Ammon's horn (tissue), 1 donor: ENCODE results near the gene RAB40B.

Source experiments
- DNase-seq: peaks from one replicate; pipeline ENCODE4 v3.0.0-alpha.2; 2016; ENCODE audit warnings: low spot score

Gene RAB40B

DNA sequence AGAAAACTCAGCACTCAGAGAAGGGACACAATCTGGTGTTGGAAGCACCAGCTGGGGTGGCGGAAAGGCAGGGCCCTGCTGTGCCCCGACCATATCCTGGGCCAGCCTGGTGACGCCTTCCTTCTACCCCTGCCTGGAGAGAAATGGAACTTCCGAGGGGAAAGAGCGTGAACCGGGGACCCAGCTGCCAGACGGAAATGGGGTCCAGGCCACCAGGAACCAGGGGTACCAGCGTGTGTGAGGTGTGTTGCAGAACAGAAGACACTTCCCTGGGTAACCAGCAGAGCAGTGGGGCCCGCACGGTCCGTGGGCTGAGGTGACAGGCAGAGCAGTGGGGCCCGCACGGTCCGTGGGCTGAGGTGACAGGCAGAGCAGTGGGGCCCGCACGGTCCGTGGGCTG lies 6.8 kb downstream of the RAB40B start:
- no peak for DNase-seq

DNA sequence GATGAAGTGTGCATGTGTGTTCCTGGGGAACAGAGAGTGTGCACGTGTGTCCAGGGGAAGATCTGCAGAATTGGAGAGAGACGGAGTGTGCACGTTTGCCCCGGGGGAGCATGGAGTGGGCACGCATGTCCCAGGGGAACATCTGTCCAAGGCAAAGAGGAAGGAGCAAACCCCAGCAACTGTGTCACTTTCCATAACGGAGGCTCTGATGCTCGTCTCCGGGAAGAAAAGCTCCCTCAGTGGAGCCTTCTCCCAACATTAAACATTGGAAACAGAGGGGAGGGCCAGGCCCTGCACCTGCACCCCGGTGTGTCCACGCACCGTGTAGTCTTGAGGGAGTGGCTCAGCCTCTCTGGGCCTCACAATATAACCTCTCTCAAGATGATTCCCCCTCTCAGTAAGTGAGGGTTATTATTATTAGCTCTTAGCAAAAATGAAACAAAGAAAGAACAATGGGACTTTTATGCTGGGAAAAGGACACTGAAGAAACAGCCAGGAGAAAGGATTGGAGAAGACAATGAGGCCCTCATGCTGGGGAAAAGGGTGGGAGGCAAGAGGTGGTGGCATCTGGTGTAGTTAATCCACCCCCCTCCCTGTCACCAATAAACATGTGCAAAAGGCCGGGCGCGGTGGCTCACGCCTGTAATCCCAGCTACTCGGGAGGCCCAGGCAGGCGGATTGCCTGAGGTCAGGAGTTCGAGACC lies 7.6 kb downstream of the RAB40B start:
- DNase-seq: peak; percentile 88

DNA sequence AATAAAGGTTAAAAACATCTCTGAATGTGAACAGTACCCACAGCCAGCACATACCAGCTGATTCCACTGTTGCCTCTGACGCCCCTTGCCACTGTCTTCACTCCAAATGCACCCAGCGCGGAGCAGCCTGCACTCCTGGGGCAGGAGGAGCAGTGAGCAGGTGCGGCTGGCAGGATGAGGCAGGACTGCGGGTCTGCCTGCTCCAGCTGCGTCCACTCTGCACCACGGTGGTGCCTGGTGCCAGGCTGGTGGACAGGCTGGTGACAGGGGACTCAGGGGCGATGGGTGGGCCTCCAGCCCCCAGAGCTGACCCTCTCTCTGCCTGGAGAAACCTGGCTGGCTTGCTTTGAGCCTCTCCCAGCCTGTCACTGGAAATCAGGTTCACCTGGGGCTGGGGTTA lies 9.4 kb downstream of the RAB40B start:
- DNase-seq: no peak

DNA sequence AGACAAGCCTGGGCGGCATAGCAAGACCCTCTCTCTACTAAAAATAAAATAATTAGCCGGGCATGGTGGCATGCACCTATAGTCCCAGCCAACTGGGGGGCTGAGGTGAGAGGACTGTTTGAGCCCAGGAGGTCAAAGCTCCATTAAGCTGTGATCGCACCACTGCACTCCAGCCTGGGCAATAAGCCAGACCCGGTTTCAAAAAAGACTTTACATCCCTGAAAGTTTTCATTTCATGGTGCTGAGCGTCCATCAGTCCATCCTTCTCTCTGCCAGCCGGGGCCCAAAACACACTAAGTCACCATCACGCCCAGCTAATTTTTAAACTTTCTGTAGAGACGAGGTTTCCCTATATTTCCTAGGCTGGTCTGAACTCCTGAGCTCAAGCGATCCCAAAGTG lies 10.6 kb downstream of the RAB40B start:
- DNase-seq: no peak

DNA sequence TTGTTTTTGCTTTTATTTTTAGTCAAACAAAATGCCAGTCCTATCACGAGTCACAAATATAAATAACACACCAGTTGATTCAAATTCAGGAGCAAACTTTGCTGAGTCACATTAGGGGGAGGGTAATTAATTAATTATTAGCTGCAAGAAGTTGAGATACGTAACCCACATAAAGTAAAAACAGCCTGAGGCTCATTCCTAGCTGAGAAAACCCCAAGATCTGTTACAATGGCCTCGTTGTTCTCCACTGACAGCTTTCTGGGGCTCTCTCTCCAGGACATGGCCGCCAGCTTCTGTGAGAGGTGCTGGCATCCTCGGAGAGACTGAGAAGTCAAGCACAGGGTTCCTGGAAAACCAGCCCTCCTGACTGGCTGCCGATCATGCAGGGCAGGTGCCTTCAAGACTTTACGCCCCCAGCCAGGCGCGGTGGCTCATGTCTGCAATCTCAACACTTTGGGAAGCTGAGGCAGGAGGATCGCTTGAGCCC lies 11.1 kb downstream of the RAB40B start:
- DNase-seq: peak; percentile 70

DNA sequence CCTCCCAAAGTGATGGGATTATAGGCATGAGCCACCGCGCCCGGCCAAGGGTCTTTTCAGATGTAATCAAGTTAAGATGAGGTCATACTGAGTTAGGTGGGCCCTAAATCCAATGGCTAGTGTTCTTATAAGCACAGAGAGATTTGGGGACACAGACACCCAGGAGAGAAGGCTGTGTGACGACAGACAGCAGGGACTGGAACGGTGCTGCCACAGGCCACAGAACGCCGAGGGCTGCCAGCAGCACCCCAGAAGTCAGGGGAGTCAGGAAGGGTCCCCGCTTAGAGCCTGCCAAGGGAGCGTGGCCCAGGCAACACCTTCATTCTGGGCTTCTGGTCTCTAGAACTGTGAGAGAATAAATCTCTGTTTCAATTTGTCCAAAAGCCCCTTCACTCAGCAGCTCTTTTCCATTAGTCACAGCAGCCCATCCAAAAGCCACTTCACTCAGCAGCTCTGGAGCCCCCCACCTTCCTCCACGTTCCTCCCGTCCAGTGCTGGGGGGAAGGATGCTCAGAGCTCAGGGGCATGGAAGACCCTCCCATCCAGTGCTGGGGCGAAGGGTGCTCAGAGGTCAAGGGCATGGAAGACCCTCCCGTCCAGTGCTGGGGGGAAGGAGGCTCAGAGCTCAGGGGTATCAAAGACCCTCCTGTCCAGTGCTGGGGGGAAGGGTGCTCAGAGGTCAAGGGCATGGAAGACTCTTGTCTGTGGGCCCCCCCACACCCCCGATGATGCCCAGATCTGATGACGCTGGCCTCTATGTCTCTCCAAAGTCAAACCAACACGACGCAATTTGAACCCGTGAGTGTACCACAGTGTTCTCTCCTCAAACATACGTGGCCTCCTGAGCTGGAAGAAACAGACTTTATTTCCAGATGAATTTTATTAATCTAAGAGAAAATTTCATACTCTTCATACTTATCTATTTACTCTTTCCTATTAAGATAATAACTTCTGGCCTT lies 11.9 kb downstream of the RAB40B start:
- no peak for DNase-seq

DNA sequence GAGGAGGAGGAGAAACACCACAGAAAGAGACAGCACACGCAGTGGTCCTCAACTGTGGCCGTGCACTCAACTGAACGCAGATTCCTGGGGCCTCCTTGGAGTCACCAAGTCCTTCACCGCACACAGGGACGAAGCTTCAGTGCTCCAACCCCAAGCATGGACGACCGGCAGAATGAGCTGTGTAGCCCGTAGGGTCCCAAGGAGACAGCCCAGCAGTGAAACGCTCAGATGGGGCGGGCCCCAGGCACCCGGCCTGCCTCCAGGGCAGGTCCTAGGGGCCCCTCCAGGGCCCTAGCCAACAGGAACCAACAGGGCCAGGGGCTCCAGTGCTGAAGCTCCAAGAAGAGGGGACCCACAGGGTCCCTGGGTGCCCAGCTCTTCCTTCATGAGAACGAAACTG lies 13.2 kb downstream of the RAB40B start:
- no peak for DNase-seq

DNA sequence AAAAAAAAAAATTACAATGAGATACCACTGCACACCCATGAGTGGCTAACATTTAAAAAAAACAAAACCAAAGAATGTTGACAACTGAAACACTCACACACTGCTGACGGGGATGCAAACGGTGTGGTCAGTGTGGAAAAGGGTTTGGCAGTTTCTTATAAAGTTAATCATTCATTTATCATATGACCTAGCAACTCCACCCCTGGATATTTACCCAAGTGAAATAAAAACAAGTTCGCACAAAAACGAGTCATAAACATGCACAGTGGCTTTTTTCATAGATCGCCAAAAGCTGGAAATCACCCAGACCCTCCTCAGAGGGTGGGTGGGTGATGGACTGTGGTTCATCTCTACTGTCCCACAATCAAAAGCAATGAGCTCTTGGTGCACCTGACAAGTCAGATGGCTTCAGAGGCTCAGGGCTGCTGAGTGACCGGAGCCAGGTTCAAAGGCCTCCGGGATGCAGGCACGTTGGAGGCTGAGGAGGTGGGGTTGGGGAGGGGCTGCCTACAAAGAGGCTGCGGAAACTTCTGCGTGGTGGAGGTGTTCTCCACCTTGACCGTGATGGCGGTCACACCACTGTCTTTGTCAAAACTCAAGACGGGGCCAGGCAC lies 14.2 kb downstream of the RAB40B start:
- DNase-seq: no peak

DNA sequence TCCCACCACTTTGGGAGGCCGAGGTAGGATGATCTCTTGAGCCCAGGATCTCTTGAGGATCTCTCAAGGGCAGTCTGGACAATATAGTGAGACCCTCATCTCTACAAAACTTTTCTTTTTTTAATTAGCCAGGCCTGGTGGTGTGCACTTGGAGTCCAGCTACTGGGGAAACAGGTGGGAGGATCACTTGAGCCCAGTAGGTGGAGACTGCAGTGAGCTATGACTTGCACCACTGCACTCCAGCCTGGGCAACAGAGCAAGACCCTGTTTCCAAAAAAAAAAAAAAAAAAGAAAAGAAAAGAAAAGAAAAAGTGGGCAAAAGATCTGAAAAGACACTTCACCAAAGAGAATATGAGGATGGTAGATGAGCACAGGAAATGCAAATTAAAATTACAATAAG lies 15.0 kb downstream of the RAB40B start:
- no peak for DNase-seq

DNA sequence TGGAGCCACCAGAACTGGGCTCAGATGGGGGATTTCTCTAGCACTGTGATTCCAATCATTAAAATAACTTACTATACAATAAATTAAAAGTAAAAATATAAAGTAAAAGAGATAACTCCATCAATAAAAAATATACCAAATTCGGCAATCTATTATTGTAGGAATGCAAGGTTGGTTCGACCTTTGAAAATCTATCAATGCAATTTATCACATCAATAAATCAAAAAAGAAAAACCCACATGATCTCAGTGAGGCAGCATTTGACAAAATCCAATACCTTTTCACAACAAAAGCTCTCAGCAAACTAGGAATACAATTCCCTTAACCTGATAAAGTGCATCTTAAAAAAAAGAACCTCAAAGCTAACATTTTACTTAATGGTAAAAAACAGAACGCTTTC lies 17.0 kb downstream of the RAB40B start:
- DNase-seq: no peak

DNA sequence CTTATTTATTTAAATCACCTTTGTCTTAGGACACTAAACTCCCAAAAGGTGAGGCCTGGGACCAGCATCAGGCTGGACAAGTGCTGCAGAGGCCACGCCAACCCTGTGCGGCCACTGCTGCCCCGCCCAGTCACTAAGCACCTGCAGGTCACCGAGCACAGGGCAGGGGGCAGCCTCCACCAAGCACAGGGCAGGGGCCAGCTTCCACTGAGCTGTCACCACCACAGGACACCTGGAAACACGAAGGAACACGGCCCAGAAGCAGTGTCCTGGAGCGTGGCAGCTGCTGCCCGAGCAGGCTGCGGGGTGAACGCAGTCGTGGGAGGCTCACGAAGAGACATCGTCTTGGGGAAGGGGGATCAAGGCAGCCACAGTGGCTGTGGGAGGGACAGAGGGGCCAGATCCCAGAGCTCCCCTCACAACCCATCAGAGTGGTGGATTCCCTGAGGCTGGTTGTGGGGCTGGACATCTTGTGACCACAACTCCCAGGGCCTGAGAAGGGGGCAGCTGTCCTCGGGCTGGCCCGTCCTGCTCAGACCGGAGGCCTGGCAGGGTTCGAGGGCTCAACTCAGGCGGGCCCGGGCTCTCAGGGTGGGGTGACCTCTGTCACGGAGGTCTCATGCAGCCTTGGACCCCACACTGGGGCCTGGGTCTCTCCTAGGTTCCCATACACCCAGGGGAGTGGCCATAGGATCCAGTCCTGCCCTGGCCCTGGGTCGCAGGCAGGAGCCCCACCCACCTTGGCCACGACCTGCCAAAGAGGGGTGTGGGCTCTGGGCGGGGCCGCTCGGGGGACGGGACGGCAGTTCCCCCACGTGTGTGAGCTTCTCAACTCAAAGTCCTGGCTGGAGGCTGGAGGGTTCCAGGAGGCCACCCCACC lies 18.7 kb downstream of the RAB40B start:
- DNase-seq: no peak

DNA sequence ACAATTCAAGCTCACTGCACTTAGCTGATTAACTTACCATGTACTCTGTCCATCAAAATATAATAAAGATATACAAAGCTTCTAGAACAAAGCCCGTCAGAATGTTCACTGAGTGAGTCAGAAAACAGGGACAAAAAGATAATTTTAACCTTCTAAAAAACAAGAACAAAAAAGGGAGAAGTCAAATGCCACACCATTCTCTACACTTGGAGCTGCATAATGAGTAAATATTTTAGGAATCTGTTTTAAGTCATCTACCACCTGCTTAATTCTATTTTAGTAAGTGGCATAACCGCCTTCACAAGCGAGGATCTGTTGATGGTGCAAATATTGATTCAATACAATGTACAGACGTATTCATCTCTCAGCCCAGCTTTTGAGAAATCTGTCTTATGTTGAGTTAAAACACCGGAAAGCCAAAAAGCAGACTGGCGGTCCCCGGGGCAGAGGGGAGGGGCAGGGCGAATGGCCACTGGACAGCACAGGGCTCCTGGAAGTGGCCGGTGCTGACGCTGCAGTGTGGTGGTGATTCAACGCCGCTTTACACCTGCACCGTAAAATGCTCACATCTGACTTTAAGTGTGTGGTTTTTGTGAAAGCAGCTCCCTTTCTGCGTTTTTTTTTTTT lies 20.1 kb downstream of the RAB40B start:
- no peak for DNase-seq

DNA sequence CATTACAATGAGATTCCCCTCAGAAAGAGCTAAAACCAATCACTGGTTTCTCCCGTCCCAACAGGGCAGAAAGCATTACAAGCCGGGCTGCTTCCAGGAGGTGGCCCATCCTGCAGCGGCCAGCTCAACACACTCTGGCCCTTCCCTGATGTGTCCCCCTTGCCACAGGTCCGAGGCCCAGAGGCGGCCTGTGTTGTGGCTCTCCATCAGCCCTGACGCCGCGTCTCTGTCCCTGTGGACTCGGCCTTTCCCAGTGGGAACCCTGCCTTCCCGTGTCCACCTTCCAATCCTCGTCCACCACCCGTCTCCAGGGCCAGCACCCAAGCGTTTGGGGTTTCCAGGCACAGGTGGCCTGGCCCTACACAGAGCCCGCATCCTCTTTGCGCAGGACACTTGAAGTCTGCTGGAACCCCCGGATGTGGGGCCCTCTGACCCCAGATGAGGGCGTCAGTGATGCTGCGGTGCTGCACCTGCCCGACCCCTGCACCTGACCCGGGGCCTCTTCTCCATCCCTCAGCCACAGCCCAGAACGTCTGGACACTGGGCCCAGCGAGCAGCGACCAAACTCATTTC lies 21.1 kb downstream of the RAB40B start:
- DNase-seq: no peak

DNA sequence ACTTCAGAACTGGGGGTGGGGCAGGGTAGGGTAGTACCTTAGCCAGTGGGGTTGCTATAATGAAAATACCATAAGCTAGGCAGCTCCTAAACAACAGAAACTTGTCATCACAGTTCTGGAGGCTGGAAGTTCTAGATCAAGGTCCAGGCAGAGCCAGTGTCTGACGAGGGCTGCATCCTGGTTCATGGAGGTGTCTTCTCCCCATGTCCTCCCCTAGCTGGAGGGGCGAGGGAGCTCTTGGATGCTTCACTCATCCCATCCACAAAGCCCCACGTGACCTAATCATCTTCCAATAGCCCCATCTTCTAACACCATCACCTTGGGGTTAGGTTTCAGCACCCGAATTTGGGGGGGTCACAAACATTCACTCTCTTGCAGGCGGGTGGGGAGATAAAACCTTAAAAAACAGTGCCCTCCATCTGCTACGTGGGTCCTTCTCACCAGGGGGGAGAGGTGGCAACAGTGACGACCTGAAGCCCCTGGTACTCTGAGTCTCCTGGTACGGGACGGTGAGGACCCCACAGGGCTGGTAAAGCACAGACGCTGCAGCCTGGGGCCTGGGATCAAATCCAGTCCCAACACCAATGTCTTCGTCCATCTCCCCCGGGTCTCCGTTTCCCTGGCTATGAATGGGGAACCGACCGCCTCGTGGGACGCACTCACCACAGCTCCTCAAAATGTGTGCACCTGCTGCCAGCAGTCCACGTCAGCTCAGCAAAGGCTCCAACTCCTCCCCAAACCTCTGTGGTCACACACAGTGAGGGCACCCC lies 22.8 kb downstream of the RAB40B start:
- no peak for DNase-seq

DNA sequence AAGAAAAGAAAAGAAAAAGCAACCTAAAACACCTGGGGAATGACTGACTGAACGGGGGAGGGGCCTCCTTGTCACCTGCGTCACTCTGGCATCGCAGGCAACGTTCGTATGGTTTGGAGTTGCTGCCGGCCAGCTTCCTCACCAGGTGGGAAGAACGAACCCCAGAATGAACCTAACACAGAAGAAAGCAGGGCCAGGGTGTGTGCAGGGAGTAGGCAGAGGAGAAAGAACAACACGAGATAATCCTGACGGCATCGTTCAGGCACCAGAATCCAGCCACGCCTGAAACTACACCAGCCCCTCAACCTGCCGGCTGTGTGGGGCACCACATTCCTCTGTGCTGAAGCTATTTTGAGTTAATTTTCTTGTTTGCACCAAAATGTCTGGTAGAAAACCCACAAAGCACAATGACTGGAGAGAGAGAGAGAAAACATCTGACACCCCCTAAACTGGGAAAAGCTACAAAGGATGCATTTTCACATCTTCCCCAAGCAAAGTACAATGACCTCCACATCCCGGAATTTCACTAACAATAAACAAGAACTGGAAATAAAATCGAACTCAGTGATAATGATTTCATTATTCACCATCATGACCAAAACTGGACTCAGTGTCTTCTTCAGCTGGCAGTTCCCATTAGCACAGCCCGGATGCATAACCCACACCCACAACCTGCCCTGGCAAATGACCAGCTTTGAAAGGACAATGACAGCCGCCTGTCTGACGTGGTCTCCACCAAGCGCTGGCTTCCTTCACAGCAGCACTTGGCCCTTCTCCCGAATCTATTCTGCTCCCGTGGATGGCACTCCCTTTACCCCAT lies 23.6 kb downstream of the RAB40B start:
- DNase-seq: peak; percentile 81

DNA sequence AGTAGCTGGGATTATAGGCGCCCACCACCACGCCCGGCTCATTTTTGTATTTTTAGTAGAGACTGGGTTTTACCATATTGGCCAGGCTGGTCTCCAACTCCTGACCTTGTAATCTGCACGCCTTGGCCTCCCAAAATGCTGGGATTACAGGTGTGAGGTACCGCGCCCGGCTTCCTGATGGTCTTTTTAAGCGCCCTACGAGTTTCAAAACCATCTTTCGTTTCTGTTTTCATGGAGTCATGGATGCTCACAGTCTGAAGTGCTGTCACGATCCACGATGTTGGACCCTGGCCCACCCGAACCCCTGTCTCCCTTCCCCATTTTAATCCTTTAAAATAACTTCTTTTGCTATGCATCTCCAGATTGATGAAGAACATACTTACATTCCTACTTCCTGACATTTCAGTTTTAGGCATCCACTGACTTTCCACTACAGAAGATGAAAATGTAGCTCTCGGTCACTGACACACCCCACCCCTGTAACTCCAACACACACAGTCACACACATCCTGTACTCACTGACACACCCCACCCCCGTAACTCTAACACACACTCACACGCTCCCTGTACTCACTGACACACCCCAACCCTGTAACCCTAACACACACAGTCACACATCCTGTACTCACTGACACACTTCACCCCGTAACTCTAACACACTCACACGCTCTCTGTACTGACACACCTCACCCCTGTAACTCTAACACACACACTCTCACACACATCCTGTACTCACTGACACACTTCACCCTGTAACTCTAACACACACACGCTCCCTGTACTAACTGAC lies 27.6 kb downstream of the RAB40B start:
- no peak for DNase-seq

DNA sequence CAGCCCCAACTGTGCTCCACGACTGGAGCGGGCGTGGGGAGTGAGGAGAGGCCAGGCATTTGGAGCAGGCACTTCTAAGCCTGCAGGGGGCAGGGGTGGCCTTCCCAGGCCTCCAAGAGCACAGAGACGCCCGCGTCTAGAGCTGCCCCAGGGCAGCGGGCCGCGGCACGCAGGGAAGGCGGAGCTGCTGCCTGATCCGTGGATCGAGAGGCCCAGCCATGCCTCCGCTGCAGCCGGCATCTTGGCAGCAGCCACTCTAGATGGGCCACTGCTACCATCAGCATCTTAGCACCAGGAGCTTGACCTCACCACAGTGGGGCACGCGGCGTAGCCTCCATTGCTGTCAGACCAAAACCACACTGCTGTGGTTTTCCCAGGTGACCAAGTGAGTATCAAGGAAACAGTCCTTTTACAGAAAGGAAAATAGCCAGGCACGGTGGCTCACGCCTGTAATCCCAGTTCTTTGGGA lies 29.8 kb downstream of the RAB40B start:
- peak; percentile 86 for DNase-seq

DNA sequence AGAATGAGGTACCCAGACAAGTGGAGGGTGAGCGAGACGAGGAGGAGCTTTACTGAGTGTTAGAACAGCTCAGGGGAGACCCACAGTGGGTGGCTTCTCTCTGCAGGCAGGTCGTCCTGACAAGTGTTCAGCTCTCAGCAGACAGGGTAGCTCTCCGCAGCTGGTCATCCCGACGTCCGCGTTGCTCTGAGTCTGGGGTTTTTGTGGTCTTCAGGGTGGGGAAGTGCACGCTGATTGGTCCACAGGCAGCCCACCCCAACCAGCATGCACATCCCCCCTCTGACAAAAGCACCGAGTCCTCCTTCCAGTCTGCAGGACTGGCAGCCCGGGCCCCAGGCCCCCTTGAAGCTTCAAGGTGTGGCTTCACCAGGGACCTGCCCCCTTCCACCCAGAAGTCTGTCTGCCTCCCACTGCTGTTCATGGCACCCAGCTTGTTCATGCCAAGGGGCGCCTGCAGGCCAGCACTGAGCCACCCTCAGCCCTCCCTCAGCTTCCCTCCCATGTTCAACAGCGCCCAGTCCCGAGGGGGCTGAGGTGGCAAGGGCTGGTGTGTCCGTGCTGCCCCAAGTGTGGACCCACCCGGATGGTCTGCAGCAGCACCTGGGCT lies 30.4 kb downstream of the RAB40B start:
- DNase-seq: no peak
